H1 (cell line): ENCODE data around the gene KIR2DL3.
"Not testable (repeated sequence)": the region's sequence is repeated elsewhere in the genome, so short reads cannot be mapped to it uniquely, and the experiment has no call there.

Experiments used
- CBX8 ChIP-seq: fragments of 300-800, 300-1000 bp; sonication (generic); IDR thresholded peaks from 2 replicates; pipeline ENCODE4 v1.7.1; 2016; ENCODE audit warnings: low read depth, low read length, borderline replicate concordance
- CHD2 ChIP-seq: IDR thresholded peaks from 2 replicates; pipeline ENCODE4 v1.6.1; 2012; ENCODE audit warnings: low read length, improper control_type of control experiment
- EZH2 ChIP-seq: fragments of 200-600 bp; sonication (generic); IDR thresholded peaks from 2 replicates; pipeline ENCODE4 v1.7.1; 2012; ENCODE audit warnings: low read depth, mild to moderate bottlenecking, moderate library complexity, low read length, inconsistent platforms; ENCODE audit not compliant: severe bottlenecking
- POLR2A ChIP-seq, 2 experiments: IDR thresholded peaks; 1 replicate in 1 of 2; 2 replicates in 1 of 2; pipeline ENCODE4 v1.6.1; 2011; ENCODE audit warnings: low read depth in 2 of 2, low read length in 2 of 2, mild to moderate bottlenecking in 2 of 2; ENCODE audit errors: control extremely low read depth in 1 of 2
- RFX5 ChIP-seq: IDR thresholded peaks from 2 replicates; pipeline ENCODE4 v1.6.1; 2011; ENCODE audit warnings: low read depth, low read length, improper control_type of control experiment, borderline replicate concordance
- SAP30 ChIP-seq: fragments of 300-600 bp; sonication (generic); IDR thresholded peaks from 2 replicates; pipeline ENCODE4 v1.7.1; 2012; ENCODE audit warnings: low read length, moderate library complexity, mild to moderate bottlenecking, inconsistent platforms; ENCODE audit not compliant: insufficient read depth, insufficient replicate concordance
- TAF1 ChIP-seq: IDR thresholded peaks from 2 replicates; pipeline ENCODE4 v1.6.1; 2011; ENCODE audit warnings: mild to moderate bottlenecking, low read depth, low read length
- ZNF274 ChIP-seq: IDR thresholded peaks from 2 replicates; pipeline ENCODE4 v1.7.0; 2012; ENCODE audit warnings: low read length, borderline replicate concordance; ENCODE audit errors: extremely low read depth
- TF ChIP-seq, protein P1 (sequence below), 3 experiments: IDR thresholded peaks; 1 replicate in 2 of 3; 2 replicates in 1 of 3; pipeline versions ENCODE4 v1.5.1 to v1.6.1; 2011; ENCODE audit warnings: low read length in 3 of 3, mild to moderate bottlenecking in 3 of 3, inconsistent platforms in 2 of 3, low read depth in 1 of 3, moderate library complexity in 1 of 3; ENCODE audit not compliant: insufficient read depth in 1 of 3; ENCODE audit errors: control extremely low read depth in 1 of 3

- not testable (repeated sequence) for TF ChIP-seq TAF1; CHD2; EZH2; CBX8; ZNF274; SAP30; RFX5; POLR2A (IDR thresholded peaks at IDR 0.05; ENCODE audit: control extremely low read depth in 1 of 2, low read depth in 2 of 2, low read length in 2 of 2)
- TF ChIP-seq, protein P1, sequence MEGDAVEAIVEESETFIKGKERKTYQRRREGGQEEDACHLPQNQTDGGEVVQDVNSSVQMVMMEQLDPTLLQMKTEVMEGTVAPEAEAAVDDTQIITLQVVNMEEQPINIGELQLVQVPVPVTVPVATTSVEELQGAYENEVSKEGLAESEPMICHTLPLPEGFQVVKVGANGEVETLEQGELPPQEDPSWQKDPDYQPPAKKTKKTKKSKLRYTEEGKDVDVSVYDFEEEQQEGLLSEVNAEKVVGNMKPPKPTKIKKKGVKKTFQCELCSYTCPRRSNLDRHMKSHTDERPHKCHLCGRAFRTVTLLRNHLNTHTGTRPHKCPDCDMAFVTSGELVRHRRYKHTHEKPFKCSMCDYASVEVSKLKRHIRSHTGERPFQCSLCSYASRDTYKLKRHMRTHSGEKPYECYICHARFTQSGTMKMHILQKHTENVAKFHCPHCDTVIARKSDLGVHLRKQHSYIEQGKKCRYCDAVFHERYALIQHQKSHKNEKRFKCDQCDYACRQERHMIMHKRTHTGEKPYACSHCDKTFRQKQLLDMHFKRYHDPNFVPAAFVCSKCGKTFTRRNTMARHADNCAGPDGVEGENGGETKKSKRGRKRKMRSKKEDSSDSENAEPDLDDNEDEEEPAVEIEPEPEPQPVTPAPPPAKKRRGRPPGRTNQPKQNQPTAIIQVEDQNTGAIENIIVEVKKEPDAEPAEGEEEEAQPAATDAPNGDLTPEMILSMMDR (IDR thresholded peaks at IDR 0.05; ENCODE audit: control extremely low read depth in 1 of 3, insufficient read depth in 1 of 3, low read depth in 1 of 3, low read length in 3 of 3) = not testable (repeated sequence)
These were observed 40.6 kb upstream of the KIR2DL3 start for GRCh38 chr19:54697716-54698115.
